Esophagus muscularis mucosa (tissue), 4 donors: ENCODE results near the gene DYNLT2B.

Experiments used
- CTCF ChIP-seq, 3 experiments: fragments of 200-600 bp in 2 of 3; fragments of 450-650 bp in 1 of 3; sonication (generic) in 2 of 3; IDR thresholded peaks; one replicate each; pipeline ENCODE4 v1.5.1; 2017 to 2019; ENCODE audit warnings: antibody characterized with exemption in 3 of 3, mild to moderate bottlenecking in 2 of 3, moderate library complexity in 1 of 3
- EP300 ChIP-seq: sonication (generic); formaldehyde crosslinking; IDR thresholded peaks from one replicate; pipeline ENCODE4 v1.6.1; 2017; ENCODE audit warnings: antibody characterized with exemption
- POLR2A ChIP-seq: fragments of 450-650 bp; IDR thresholded peaks from one replicate; pipeline ENCODE4 v1.6.1; 2017; ENCODE audit warnings: antibody characterized with exemption, moderate library complexity, mild to moderate bottlenecking, low read depth
- POLR2AphosphoS5 ChIP-seq, 2 donors: sonication (generic); formaldehyde crosslinking; IDR thresholded peaks; one replicate each; pipeline ENCODE4 v1.6.1; 2017; ENCODE audit warnings: antibody characterized with exemption in 2 of 2

- TF ChIP-seq CTCF (IDR thresholded peaks at IDR 0.05) = no peak
- TF ChIP-seq POLR2A = no peak
- no peak for TF ChIP-seq EP300
- no peak for TF ChIP-seq POLR2AphosphoS5 (IDR thresholded peaks at IDR 0.05)
Observed at GRCh38 chr3:196354132-196354531, 36.1 kb upstream of the DYNLT2B start.
